Peyer's patch (tissue), 4 donors: ENCODE measurements around the gene DFFB.

Source experiments
- POLR2A ChIP-seq, 2 donors: fragments of 450-650 bp; IDR thresholded peaks; one replicate each; pipeline ENCODE4 v1.5.1; 2017; ENCODE audit warnings: antibody characterized with exemption in 2 of 2, mild to moderate bottlenecking in 2 of 2, moderate library complexity in 2 of 2
- TF ChIP-seq, protein P1 (sequence below), 6 experiments: fragments of 450-650 bp in 4 of 6; fragments of 200-600 bp in 2 of 6; sonication (generic) in 1 of 6; IDR thresholded peaks; one replicate each; pipeline ENCODE4 v1.5.1; 2017 to 2019; ENCODE audit warnings: antibody characterized with exemption in 6 of 6, mild to moderate bottlenecking in 3 of 6, moderate library complexity in 1 of 6

DNA sequence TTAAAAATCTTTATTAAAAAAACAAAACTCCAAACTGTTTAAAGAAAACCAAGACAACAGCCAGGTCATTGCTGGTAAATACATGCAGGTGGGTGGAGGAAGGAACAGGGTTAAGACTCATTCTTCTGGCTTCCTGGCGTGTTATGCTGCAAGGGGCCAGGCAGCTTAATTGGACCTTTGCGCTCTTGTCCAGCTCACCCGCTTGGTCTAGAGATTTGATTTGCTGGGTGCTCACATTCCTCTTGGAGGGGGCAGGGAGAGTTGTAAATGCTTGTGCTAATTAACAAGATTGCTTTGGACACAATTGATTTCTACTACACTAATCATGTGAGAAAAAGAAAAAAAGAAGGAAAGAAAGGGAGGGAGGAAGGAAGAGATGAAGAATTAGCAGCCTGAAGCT is 10.7 kb upstream of the DFFB start:
- no peak for TF ChIP-seq POLR2A (IDR thresholded peaks at IDR 0.05)
- TF ChIP-seq, protein P1, sequence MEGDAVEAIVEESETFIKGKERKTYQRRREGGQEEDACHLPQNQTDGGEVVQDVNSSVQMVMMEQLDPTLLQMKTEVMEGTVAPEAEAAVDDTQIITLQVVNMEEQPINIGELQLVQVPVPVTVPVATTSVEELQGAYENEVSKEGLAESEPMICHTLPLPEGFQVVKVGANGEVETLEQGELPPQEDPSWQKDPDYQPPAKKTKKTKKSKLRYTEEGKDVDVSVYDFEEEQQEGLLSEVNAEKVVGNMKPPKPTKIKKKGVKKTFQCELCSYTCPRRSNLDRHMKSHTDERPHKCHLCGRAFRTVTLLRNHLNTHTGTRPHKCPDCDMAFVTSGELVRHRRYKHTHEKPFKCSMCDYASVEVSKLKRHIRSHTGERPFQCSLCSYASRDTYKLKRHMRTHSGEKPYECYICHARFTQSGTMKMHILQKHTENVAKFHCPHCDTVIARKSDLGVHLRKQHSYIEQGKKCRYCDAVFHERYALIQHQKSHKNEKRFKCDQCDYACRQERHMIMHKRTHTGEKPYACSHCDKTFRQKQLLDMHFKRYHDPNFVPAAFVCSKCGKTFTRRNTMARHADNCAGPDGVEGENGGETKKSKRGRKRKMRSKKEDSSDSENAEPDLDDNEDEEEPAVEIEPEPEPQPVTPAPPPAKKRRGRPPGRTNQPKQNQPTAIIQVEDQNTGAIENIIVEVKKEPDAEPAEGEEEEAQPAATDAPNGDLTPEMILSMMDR (IDR thresholded peaks at IDR 0.05), result no peak
